ENCODE results near the gene SLC2A13. TPM values are rescaled to one million over a fixed set of nuclear protein-coding genes. Genes with fewer than 3 reads are reported as not detected.
A peak's percentile ranks its signal among the peaks of the same experiment; 100 is the strongest.

Gene SLC2A13
- total and polyA plus RNA-seq, 2 donors (not counting 1 experiment from before 2014, with no cell fraction given): 5.4 to 10.2 TPM

- Histone ChIP-seq H3K4me3 (replicated peaks in 1 of 4; ENCODE audit: control extremely low read depth in 1 of 4, insufficient read depth in 1 of 4, low read depth in 3 of 4, low read length in 4 of 4) (no peak overlapping the region), H3K36me3 (ENCODE audit: control insufficient read depth, insufficient read depth, low read length) (no peaks in the 10 kb centered on the region), H3K4me1 (ENCODE audit: control insufficient read depth, extremely low read depth, insufficient read depth, low read length) (no peaks in the 10 kb centered on the region), H3K9me3 (ENCODE audit: control insufficient read depth, insufficient read depth, low read depth, low read length) (no peaks in the 10 kb centered on the region), H3K79me2 (ENCODE audit: control insufficient read depth, insufficient read depth, low read length) (no peaks in the 10 kb centered on the region), H3K27me3 (ENCODE audit: control insufficient read depth, insufficient read depth, low read length) (no peaks in the 10 kb centered on the region), H4K20me1 (ENCODE audit: control insufficient read depth, extremely low read depth, insufficient read depth, low read length) (no peaks in the 10 kb centered on the region), H3K4me2 (ENCODE audit: extremely low read depth, insufficient read depth, low read length) (no peak overlapping the region), H3K9ac (ENCODE audit: insufficient read depth, low read length) (no peak overlapping the region), H2AFZ (ENCODE audit: low read length) (no peak overlapping the region), H3K27ac (ENCODE audit: insufficient read depth, low read length) (no peak overlapping the region)
- no peak for TF ChIP-seq CTCF (conservative IDR thresholded peaks at IDR 0.05 in 1 of 2, IDR thresholded peaks at IDR 0.05 in 1 of 2; ENCODE audit: low read depth in 1 of 2, low read length in 2 of 2)
- TF ChIP-seq EZH2 (IDR thresholded peaks at IDR 0.05; ENCODE audit: low read length, missing control alignments): no peak
- DNase-seq (ENCODE audit: low read depth in 2 of 2): peak in 1 of 2 donors; percentile 4
Measured at GRCh38 chr12:39959031-39959430, 146.8 kb downstream of the SLC2A13 start.

DNA sequence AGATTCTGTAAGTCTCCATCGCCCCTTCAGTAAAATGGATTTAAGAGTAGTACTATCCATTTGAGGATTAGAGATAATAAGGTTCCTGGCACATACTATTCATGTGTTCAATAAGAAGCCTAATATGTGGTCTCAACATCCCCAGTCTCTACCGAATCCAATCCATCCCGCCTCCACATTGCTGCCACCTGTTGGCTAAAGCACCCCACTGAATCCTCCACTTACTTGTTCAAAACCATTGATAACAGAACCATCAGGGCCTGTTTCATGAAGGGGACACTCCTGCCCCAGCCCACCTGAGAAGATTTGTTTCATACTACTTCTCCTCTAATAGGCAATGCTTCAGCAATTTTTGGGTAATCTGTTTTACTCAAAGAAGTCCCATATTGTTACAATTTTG, 147.5 kb downstream of the SLC2A13 start:
- DNase-seq (ENCODE audit: low read depth in 2 of 2): no peak
- no peaks in the 10 kb centered on the region for H3K79me2 ChIP-seq (ENCODE audit: control insufficient read depth, insufficient read depth, low read length)
- H3K36me3 ChIP-seq (ENCODE audit: control insufficient read depth, insufficient read depth, low read length): no peaks in the 10 kb centered on the region
- no peak overlapping the region for H2AFZ ChIP-seq (ENCODE audit: low read length)
- no peak for TF ChIP-seq EZH2 (IDR thresholded peaks at IDR 0.05; ENCODE audit: low read length, missing control alignments)
- peak; percentile 7 to 8 for TF ChIP-seq CTCF (conservative IDR thresholded peaks at IDR 0.05 in 1 of 2, IDR thresholded peaks at IDR 0.05 in 1 of 2; ENCODE audit: low read depth in 1 of 2, low read length in 2 of 2)
- H4K20me1 ChIP-seq (ENCODE audit: control insufficient read depth, extremely low read depth, insufficient read depth, low read length): no peaks in the 10 kb centered on the region
- no peaks in the 10 kb centered on the region for H3K4me1 ChIP-seq (ENCODE audit: control insufficient read depth, extremely low read depth, insufficient read depth, low read length)
- H3K9me3 ChIP-seq (ENCODE audit: control insufficient read depth, insufficient read depth, low read depth, low read length): no peaks in the 10 kb centered on the region
- no peak overlapping the region for H3K9ac ChIP-seq (ENCODE audit: insufficient read depth, low read length)
- H3K27ac ChIP-seq (ENCODE audit: insufficient read depth, low read length): no peak overlapping the region
- H3K4me2 ChIP-seq (ENCODE audit: extremely low read depth, insufficient read depth, low read length): no peak overlapping the region
- H3K27me3 ChIP-seq (ENCODE audit: control insufficient read depth, insufficient read depth, low read length): no peaks in the 10 kb centered on the region
- no peak overlapping the region for H3K4me3 ChIP-seq (replicated peaks in 1 of 4; ENCODE audit: control extremely low read depth in 1 of 4, insufficient read depth in 1 of 4, low read depth in 3 of 4, low read length in 4 of 4)

GRCh38 chr12:39956725-39957124, 149.2 kb downstream of the SLC2A13 start:
- Histone ChIP-seq H3K4me1 (ENCODE audit: control insufficient read depth, extremely low read depth, insufficient read depth, low read length) (no peaks in the 10 kb centered on the region), H3K4me3 (replicated peaks in 1 of 4; ENCODE audit: control extremely low read depth in 1 of 4, insufficient read depth in 1 of 4, low read depth in 3 of 4, low read length in 4 of 4) (no peak overlapping the region), H3K9me3 (ENCODE audit: control insufficient read depth, insufficient read depth, low read depth, low read length) (no peaks in the 10 kb centered on the region), H3K79me2 (ENCODE audit: control insufficient read depth, insufficient read depth, low read length) (no peaks in the 10 kb centered on the region), H4K20me1 (ENCODE audit: control insufficient read depth, extremely low read depth, insufficient read depth, low read length) (no peaks in the 10 kb centered on the region), H3K27ac (ENCODE audit: insufficient read depth, low read length) (no peak overlapping the region), H3K9ac (ENCODE audit: insufficient read depth, low read length) (no peak overlapping the region), H2AFZ (ENCODE audit: low read length) (no peak overlapping the region), H3K27me3 (ENCODE audit: control insufficient read depth, insufficient read depth, low read length) (no peaks in the 10 kb centered on the region), H3K4me2 (ENCODE audit: extremely low read depth, insufficient read depth, low read length) (no peak overlapping the region), H3K36me3 (ENCODE audit: control insufficient read depth, insufficient read depth, low read length) (no peaks in the 10 kb centered on the region)
- no peak for DNase-seq (ENCODE audit: low read depth in 2 of 2)
- TF ChIP-seq CTCF (conservative IDR thresholded peaks at IDR 0.05 in 1 of 2, IDR thresholded peaks at IDR 0.05 in 1 of 2; ENCODE audit: low read depth in 1 of 2, low read length in 2 of 2): no peak
- TF ChIP-seq EZH2 (IDR thresholded peaks at IDR 0.05; ENCODE audit: low read length, missing control alignments): no peak
